ENCODE results near the gene TLE4.
"Not testable (repeated sequence)": the region's sequence is repeated elsewhere in the genome, so short reads cannot be mapped to it uniquely, and the experiment has no call there.

The TLE4 gene

DNA sequence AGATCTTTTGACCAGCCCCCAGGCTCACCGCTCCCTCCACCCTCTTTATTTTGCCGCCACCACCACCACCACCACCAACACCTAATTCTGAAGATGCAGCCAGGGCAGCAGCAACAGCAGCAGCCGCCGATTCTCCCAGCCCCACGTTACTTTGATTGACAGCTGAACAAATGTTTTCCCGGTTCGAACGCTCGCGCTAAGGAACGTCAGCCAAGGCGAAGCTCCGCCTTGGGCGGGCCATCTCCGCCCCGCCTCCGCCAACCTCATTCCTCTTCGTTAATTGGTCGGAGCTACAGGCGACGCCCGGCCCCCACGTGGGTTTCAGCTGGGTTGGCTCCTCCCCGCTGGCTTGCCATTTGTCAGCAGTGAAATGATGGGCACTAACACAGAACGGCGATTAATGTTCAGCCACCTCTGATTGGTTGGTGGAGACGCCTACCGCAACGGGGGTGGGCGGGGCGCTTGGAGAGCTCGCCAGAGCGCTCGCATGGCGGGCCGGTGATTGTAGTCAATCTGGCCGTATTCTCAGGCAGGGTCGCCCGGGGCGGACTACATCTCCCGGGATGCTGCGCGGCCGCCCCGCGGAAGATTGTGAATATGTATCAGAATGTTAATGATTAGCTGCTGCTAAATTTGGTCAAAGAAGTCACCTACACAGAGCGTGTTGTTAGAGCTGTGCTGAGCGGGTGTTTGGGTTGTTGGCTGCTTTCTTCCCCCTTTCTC, at the start of gene TLE4:
Gene TLE4, plus strand, starts transcription at position 657 of the 723 bp plus-strand sequence. CDS start 826 bp downstream, outside the sequence.
- DNase-seq: peak; percentile 100

DNA sequence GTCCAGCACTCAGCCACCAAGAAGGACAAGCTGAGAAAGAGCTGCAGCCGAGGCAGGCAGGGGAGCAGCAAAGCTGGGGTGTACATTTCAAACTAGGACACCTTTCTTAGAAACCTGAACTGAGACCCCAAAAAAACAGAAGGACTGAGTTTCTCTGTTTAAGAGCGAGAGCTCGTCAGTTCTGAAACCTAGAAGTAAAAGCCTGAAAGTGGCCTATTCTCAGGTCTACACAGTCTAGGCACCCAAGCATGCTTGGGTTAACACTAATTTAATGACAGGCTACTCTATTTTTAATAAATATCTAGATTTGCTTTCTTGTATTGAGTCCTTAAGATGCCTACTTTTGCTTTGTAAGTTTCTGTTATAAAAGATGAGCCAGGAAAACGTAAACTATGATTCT, 49.0 kb upstream of the TLE4 start:
- DNase-seq: no peak

DNA sequence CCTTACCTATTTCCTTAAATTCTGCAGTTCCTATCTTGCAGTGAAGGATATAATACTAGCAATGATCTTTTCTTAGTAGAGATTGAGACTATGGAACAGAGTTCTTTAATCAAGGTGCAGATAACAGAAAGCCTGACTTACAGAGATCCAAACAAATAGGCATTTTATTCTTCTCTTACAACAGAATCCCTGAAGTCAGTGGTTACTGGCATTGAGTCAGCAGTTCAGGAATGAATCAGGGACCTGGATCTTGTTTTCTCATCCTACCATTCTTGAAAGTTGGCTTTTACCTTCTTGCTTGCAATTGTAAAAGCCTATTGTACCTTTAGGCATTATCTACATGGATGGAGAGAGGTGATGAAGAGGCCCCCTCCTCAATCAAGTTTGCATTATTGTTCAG, 47.5 kb upstream of the TLE4 start:
- no peak for DNase-seq

DNA sequence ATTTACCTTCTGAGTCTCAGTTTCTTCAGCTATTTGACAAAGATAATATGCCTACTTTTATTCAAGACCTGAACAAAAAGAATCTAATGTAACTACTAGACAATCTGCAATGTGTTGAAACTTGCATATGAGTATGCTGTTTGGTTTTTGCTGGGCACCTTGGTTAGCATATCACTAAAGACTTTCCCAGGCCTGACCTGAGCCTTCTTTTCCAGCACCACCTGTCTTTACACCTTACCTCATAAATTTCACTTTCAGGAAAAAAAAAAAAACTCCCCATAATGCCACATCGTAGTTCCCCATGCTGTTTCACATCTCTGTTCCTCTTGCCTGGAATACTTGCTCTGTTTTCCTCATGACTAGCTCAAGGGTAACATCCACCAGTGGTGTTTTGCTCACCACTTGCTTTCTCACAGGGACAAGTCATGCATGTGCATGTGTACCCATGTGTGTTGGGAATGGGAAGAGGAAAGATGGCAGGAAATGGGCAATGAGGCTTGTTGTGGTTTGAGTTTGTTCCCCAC, 45.6 kb upstream of the TLE4 start:
- DNase-seq: no peak

DNA sequence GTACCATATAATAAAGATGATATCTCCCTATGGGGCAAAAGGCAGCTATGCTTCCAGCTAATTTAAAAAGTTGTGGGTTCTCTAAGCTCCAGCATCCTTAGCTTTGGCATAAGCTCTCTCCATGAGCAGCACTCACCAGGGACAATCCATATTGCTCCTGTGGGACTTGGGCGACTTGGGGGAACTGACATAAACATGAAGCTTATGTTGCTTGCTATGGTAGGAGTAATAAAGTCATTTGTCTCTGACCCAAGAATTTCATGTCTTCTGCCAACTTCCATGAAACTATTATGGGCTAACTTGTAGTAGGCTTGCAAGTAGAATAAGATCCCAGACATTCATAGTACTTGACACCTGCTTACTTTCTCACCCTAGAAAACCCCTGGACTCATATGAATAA, 36.2 kb upstream of the TLE4 start:
- DNase-seq: no peak

DNA sequence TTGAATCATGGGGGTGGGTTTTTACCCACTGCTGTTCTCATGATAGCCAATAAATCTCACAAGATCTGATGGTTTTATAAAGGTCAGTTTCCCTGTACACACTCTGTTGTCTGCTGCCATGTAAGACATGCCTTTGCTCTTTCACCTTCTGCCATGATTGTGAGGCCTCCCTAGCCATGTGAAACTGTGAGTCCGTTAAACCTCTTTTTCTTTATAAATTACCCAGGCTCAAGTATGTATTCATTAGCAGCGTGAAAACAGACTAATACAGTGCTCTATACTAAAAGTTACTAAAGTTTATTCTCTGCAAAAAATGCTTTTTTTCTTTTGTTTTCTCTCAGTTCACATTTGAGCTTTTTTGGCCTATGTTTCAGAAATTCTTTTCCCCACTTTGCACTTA, 33.9 kb upstream of the TLE4 start:
- no peak for DNase-seq

DNA sequence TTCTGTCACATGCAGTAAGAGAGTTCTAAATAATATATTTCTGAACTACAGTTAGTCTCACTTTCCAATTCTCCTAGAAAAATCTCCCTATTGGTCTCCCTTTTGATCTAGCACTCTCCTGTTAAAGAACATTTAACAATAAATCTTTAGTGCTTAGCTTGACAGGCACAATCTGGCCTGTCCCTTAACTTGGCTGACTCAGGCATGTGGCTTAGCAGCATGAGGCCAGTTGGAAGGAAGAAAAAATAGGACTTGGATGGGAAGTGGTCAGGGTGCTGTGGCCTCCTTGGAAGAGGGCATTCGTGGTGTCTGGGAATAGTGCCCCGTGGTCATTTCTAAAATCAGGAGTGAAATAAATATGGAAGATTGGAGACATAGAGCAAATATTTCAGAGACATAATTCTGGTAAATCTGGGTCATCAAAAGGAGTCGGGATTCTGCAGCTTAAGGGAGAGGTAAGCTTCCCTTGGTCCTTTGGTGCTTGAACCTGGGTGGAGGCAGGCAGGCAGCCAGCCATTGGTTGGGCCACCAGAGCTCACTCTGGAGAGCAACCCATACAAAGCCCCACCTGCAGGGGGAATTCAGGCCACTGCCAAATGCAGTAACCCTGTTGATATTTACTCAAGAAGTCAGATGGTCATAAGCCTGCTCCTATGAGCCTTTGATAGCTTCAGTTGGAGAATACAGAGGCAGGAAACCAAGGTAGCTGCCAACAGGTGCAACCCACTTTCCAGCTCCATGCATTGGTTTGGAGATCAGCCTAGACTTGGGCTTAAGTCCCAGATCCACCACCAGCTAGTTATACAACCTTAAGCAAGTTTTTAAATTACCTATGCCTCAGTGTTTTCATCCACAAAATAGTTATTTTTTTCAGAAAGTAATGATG, 28.8 kb upstream of the TLE4 start:
- peak in 1 of 2 experiments; percentile 32 for DNase-seq

DNA sequence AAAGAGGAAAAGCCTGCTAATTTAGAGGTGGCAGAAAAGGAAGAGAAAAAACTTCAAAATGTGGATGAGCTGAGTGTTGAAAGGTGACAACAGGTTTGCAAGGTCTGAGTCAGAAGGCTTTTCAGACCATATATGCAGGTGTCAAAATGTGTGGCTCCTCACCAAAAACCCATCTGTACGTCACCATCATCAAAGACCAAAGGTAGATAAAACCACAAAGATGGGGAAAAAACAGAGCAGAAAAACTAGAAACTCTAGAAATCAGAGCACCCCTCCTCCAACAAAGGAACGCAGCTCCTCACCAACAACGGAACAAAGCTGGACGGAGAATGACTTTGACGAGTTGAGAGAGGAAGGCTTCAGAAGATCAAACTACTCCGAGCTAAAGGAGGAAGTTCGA, 27.4 kb upstream of the TLE4 start:
- DNase-seq: not testable (repeated sequence)

DNA sequence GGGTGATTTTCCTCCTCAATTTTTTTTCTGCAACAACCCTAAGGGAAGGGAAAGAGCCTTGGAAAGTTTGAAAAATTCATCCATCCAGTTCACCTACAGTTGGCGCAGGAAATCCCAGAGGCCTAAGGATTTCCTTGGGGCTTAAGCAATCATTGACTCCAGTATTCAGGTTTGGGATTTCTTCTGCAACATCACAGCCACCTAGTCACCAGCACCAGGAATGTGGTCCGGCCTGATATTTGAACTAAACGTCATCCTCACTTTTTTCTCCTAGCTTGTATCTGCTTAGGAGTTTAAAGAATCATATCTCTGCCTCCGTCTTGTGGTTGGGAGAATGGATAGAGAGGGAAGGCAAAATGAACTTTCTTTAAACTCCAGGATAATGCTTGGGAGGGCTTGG, 20.2 kb upstream of the TLE4 start:
- no peak for DNase-seq

DNA sequence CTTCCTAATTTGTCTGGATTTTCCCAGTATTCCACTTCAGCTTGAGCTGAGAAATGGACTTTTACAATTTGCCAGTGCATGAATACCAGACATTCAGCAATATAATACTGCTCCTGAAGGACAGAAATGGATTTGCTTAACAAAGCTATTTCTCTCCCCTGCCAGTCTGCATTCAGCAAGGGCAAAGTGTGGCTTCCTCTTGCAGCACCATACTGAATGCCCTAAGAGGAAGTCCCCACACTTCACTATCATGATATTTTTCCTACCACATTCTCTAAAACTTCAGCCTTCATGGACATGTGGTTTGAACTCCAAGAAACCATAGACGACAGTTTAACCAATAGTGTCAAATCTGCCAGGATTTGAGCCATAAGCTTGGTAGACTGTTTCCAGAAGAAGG, 19.8 kb upstream of the TLE4 start:
- no peak for DNase-seq

DNA sequence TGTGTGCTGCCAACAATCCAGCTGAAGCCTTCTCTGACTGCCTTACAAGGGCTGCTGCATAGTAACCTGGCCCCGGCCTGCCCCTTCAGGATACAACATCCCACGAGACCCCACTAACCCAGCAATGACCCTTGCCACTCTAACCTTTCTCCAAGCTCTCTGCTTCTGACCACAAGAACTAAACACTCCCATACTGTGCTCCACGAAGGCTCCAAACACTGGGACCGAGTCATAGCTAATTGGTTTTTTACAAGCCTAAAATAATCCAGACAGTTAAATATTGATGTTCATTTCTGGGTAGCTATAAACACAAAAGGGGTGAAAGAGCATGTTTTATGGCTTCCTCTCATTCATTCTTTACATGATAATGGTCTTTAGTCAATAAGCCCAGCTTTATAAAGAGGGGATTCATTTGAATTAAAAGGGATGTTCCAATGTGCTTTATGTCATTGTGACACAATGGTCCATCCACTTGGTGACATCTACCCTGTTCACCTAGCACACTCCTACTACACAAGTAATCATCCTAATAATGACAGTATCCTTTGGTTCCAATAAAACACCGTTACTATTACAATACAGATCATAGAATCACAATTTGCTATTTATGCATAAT, 16.2 kb upstream of the TLE4 start:
- no peak for DNase-seq

DNA sequence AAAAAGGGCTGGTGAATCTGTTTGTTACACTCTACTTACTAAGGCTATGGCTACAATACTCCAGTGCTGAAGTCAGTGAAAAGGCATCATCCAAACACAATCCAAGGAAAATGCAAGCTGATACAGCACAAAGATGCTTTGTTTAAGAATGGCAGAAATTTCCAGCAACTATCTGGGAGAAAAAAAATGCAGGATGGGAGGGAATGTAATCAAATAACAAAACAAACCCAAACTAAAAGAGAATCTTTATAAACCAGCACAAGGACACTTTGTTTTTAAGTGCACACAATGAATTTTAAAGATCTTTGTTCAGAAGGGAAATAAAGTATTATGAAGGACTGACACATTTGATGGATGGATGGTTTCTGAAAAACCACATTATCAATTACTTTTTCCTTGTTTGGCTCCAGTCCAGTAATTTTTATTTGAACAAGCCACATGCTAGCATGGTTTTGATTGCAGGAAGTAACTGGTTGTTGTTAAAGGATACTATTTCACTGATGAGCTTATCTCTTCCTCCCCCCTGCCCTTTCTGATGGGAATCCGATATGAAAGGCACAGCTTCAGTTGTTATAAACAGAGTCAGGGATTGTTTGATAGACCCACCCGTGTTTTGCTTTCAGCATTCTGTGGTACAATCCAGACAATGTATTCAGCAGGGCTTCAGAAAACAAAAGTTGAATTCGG, 12.1 kb upstream of the TLE4 start:
- DNase-seq: peak in 1 of 2 experiments; percentile 61

DNA sequence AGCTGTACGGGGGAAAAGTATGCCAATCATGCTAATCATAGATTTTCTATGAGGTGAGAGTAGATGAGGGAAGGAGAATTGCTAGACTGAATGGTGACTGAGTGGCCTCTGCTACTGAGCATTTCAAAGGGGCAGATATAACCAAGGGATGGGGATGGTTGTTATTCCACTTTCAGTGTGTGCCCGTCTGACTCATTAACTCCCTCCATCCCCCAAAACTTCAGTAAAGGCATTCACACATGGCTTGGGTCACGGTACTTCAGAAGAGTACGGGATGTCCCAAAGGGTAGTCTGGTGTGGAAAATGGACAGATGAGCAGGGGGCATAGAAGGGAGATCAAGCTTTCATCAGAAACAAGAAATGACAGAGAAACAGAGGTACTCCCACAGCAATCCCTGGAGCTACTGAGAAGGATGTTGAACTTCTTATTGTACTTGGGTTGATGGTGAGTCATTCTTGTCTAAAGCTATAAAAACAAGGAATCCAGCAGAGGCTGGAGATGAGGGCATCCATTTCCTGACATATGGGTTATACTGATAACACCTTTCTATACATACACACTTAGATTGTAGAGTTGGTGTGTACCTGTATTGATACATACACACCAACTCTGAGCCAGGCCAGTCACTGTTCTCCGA, 8.9 kb upstream of the TLE4 start:
- no peak for DNase-seq

DNA sequence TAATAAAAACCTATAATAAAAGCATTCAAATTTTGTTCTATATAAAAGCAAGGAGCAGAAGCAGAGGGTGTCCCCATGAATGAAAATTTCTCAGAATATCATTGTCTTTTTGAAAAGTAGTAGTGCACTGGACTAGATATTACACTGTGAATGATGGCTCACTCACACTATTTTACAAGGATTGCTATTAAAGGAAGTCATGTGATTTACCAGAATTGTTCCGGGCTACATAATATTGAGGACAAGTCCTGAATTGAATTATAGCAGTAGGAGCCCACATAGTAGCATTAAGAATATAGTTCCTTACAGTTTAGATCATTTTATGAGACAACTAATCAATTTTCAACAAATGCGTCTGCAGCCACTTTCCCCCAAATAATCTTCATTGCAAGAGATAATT, 7.7 kb upstream of the TLE4 start:
- DNase-seq: no peak

DNA sequence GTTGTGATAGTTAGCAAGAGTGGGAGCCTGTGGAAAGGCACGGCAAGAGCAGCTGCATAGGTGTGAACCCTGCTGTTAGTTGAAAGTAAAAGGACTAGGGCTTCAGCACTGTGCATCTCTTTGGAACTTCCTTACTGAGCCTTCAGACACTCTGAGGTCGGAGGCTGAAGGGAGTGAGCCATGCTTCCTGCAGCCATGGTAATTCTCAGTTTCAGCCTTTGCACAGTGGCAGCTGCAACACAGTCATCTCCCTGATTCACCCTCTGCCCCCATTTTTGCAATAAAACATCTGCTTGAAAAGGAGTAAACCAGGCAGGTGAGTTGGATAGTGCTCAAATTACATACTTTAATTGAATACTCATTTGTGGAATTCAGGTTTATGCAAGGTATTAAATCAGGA, 6.5 kb upstream of the TLE4 start:
- DNase-seq: peak in 1 of 2 experiments; percentile 22

DNA sequence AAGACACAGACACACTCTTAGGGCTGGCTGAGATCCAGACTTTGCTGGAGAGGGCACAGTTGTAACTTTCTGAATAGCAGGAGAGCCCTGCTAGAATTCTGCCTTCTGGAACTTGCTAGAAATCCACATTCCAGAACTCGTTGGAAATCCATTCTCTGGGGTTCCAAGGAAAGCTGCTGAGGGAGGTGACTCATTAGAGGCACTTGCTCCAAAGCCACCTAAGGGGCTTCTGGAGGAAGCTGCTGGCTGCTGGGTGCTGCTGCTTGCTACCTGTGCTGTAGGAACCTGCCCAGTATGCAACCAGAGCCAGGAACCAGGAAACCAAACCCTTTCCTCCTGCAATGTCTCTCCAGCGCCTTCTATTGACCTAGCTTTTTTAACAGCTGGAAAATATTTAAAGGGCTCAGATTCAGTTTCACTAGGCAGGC, 4.1 kb upstream of the TLE4 start:
- no peak for DNase-seq

DNA sequence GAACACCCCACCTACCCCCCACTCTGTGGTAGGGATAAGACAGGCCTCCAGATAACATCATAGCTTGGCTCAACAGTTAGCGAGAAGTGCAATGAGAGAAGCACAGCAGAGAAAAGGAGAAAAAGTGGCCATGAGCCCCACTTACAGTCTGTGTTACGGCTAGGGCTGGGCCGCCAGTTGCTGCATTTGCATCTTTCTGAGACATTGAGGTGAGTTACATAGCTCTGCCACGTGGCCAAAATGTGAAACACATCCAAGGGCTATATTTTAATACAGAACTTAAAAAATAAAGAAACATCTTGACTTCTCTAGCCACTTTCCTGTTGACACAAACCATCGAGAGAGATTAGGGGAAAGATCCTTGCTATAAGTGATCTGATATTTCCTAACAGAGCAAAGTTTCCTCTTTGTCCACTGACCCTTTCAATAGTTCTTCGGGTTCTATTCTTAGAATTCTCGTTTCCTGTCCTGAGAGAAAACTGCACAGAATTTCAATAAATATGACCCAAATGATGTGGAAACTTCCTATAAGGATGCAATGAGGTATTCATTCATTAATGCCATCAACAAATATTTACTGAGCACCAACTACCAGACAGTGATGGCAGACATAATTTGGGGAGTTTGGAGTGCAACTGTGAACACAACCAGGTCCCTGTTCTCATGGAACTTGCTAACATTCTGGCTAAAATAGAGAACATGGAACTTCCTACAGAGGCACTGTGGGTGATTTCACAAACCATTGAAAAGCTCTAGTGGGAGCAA, 3.2 kb upstream of the TLE4 start:
- DNase-seq: no peak

DNA sequence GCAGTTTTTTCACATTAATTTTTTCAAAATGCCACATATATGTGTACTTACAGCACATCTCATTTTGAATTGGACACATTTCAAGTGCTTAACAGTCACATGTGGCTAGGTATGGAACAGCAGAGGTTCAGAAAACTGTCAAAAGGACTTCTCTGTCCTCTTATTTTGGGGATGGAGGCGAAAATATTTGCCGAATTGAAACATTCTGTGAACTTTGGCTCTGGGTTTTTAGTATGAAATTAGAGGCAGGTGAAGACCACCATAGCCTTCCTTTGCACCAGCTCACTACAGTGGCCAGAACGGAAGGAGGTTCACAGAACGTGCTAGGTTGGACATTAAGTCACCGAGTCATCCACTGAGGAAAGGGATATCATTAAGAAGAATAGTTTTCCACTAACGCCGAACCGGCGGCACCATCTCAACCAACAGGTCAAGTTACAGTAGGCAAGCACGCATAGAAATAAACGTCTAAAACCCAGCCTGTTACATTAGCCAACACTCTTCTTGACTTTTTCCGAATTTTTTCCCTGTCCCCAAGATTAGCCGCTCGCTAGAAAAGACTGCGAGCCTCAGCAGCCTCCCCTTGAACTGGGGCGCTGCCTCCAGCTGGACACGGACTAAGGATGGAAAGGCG, 1.8 kb upstream of the TLE4 start:
- DNase-seq: no peak

DNA sequence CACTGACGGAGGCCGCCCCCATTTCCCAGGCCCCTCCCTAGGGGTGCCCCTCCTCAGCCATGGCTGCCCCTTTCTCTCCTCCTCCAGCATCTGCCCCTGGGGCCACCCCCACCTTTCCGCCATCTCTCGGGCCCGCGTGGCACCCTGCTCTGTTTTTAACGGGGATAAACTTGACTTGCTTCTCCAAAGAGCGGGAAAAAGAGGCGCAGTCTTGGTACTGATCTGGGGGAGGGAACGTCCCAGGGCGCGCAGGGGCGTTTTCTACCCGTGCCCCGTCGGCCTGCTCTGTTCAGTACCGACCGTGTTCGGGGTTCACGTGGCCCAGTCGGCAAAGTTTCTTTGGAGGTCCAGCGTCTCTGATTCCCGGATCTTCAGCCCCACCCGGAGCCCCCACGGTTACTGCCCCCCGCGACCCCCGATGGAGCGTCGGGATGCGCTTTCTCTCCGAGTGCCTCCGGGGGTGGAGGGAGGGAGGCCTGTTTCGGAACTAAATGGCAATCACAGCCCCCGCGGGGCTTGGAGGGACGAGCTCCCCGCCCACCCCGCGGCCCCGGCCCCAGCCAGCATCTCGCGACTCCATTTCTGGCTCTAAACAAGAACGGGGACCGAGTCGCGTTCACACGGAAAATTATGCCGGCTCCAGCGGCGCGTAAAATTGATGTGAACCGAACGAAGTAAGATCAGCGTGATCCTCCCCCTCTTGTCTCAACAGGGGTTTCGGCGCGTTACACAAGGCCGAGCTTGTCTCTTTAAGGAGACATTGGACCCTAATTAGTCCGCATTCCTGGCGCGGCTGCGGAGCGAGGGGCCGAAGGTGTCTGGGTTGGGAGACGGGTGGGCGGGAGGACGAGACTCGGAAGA, 1.1 kb upstream of the TLE4 start:
- peak in 1 of 2 experiments; percentile 57 for DNase-seq

DNA sequence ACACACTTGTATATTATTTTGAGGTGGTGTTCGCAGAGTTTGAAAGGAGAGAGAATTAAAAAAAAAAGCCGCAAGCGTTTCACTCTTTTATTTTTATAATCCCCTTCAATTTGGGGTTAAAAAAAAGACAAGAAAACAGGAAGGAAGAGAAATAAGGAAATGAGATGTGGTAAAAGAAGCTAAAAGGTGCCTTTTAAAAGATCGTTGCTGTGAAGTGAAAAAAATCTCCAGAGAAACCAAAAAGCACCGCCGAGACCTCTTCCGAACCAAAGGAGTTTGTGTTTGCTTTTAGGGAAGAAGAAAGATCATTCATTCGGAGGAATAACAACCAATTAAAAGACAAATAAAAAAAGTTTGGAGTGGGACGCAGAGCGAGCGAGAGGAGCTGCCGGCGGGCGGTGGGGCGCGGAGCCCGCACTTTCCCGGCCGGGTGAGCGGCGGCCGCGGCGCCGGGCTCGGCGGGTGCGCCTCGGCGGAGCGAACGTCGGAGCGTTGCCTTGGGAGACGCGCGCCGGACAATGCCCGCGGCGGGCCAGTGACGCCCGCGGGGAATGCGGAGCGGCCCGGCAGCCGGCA, 355 bp downstream of the TLE4 start:
- DNase-seq: peak in 1 of 2 experiments; percentile 57
